Tibial nerve (tissue), 4 donors: ENCODE results near the gene ZNF318. TPM values are rescaled to one million over a fixed set of nuclear protein-coding genes. Genes with fewer than 3 reads are reported as not detected.

Experiments used
- DNase-seq, 2 donors: peaks; one replicate each; pipeline ENCODE4 v3.0.0-alpha.2; 2019; ENCODE audit warnings: low spot score in 2 of 2
- H3K27ac ChIP-seq, 4 donors: fragments of 200-600 bp; sonication (generic) in 3 of 4; one replicate each; pipeline ENCODE4 v1.5.1; 2017 to 2019; ENCODE audit warnings: mild to moderate bottlenecking in 1 of 4
- H3K27me3 ChIP-seq, 2 donors: fragments of 200-600 bp; sonication (generic) in 1 of 2; one replicate each; pipeline versions ENCODE4 v1.5.1 to v1.6.0; 2017 to 2019
- H3K36me3 ChIP-seq, 3 donors: fragments of 200-600 bp; sonication (generic); one replicate each; pipeline ENCODE4 v1.5.1; 2018 to 2019
- H3K4me1 ChIP-seq, 4 donors: fragments of 200-600 bp; sonication (generic) in 3 of 4; one replicate each; pipeline ENCODE4 v1.5.1; 2017 to 2019
- H3K4me3 ChIP-seq, 4 donors: fragments of 200-600 bp; sonication (generic) in 3 of 4; one replicate each; pipeline ENCODE4 v1.5.1; 2017 to 2019; ENCODE audit warnings: mild to moderate bottlenecking in 1 of 4, moderate library complexity in 1 of 4
- H3K9me3 ChIP-seq, 4 donors: fragments of 200-600 bp; sonication (generic) in 3 of 4; one replicate each; pipeline ENCODE4 v1.5.1; 2017 to 2019
- EP300 ChIP-seq, 2 donors: sonication (generic); formaldehyde crosslinking; IDR thresholded peaks; one replicate each; pipeline ENCODE4 v1.6.1; 2017; ENCODE audit warnings: antibody characterized with exemption in 2 of 2, mild to moderate bottlenecking in 1 of 2
- POLR2A ChIP-seq, 2 donors: fragments of 450-650 bp; IDR thresholded peaks; one replicate each; pipeline ENCODE4 v1.6.1; 2017; ENCODE audit warnings: antibody characterized with exemption in 2 of 2, mild to moderate bottlenecking in 2 of 2, moderate library complexity in 2 of 2
- WGBS, 2 donors: methylation state at CpG; one replicate each; pipeline ENCODE4 v1.1.5; 2018; 5-methylcytosine and 5-hydroxymethylcytosine counted together
- total RNA-seq, 4 donors: library from RNA; depleted of rRNA; stranded (reverse); fragments of >200 nt; gene quantifications; one replicate each; pipeline ENCODE4 v1.1.0, GENCODE V29; 2016
- TF ChIP-seq, protein P1 (sequence below), 5 experiments: fragments of 200-600 bp in 3 of 5; fragments of 450-650 bp in 2 of 5; sonication (generic) in 3 of 5; IDR thresholded peaks; one replicate each; pipeline ENCODE4 v1.5.1; 2016 to 2019; ENCODE audit warnings: antibody characterized with exemption in 5 of 5, mild to moderate bottlenecking in 3 of 5, moderate library complexity in 2 of 5

ZNF318 gene
- total RNA-seq, 4 donors from 2014 or later = 18.4 to 26.4 (median 22.9) TPM

DNA sequence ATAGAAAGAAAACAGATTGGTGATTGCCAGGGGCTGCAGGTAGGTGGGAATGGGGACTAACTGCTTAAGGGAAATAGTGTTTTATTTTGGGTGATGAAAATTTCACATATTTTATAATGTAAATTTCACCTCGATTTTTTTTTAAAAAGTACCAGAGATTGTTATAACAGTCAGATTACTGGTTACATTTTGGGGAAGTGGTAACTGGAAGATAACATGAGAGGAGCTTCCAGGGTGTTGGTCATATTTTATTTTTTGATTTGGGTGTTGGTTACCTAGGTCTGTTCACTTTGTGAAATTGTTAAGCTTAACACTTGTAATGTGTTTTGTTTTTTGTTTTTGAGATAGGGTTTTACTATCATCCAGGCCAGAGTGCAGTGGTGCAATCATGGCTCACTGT, 43.6 kb downstream of the ZNF318 start:
- no peaks in the 10 kb centered on the region for H3K27me3 ChIP-seq
- WGBS, 2 donors = 67 to 84% methylated on average over 1 of the region's 1 CpG
- no peaks in the 10 kb centered on the region for H3K4me1 ChIP-seq
- TF ChIP-seq POLR2A (IDR thresholded peaks at IDR 0.05) (no peak), EP300 (IDR thresholded peaks at IDR 0.05) (no peak)
- TF ChIP-seq, protein P1, sequence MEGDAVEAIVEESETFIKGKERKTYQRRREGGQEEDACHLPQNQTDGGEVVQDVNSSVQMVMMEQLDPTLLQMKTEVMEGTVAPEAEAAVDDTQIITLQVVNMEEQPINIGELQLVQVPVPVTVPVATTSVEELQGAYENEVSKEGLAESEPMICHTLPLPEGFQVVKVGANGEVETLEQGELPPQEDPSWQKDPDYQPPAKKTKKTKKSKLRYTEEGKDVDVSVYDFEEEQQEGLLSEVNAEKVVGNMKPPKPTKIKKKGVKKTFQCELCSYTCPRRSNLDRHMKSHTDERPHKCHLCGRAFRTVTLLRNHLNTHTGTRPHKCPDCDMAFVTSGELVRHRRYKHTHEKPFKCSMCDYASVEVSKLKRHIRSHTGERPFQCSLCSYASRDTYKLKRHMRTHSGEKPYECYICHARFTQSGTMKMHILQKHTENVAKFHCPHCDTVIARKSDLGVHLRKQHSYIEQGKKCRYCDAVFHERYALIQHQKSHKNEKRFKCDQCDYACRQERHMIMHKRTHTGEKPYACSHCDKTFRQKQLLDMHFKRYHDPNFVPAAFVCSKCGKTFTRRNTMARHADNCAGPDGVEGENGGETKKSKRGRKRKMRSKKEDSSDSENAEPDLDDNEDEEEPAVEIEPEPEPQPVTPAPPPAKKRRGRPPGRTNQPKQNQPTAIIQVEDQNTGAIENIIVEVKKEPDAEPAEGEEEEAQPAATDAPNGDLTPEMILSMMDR (IDR thresholded peaks at IDR 0.05) = no peak
- no peak for DNase-seq
- H3K9me3 ChIP-seq = no peaks in the 10 kb centered on the region
- H3K4me3 ChIP-seq = no peak overlapping the region
- peaks cover 0 to 55% (median 0%) of the 10 kb centered on the region in 3 donors for H3K36me3 ChIP-seq
- no peak overlapping the region for H3K27ac ChIP-seq

DNA sequence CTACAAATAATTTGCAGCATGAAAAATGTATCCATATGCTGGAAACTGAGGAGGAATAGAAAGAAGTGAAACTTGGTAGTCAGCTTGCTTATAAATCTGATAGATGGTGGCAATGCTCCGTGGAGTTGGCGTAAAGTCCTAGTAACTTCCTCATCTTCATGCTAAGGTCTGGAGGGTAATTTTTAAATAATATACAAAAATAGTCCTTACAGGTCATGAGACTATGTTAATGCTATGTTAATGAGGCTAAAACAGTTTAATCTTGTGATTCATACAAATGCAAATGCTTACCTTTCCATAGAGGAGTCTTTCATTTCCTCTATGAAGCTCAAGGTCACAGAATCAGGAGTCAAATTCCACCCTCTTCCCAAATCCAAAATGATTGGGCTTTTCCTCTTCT, 51.4 kb downstream of the ZNF318 start:
- no peak for DNase-seq
- Histone ChIP-seq H3K27me3 (no peaks in the 10 kb centered on the region), H3K36me3 (peaks cover 0 to 24% (median 0%) of the 10 kb centered on the region in 3 donors), H3K9me3 (no peaks in the 10 kb centered on the region), H3K4me1 (no peaks in the 10 kb centered on the region), H3K27ac (no peak overlapping the region), H3K4me3 (no peak overlapping the region)
- 76 to 97% methylated on average over 2 of the region's 2 CpGs for WGBS, 2 donors
- TF ChIP-seq EP300 (IDR thresholded peaks at IDR 0.05) (no peak), POLR2A (IDR thresholded peaks at IDR 0.05) (no peak)
- TF ChIP-seq, protein P1 (IDR thresholded peaks at IDR 0.05) = no peak

DNA sequence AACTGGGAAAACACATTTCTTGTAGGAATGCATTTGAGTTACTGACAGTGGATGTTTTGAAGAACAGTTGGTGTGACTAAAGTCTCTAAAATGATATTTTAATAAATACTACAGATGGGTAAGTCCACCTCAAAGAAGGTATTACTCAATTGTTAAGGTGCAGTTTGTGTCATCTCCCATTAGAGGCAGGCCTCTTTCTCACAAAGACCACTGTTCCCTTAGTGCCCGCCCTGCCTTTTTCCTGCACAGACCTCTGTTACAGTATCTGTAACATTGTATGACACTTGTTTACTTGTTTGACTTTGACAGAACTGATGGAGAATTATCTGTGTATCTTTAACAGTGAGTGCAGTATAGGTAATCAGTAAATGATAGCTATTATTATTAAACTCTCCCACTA, 55.6 kb downstream of the ZNF318 start:
- 86 to 93% methylated on average over 1 of the region's 1 CpG for WGBS, 2 donors
- H3K4me3 ChIP-seq = no peak overlapping the region
- H3K27ac ChIP-seq = no peak overlapping the region
- H3K9me3 ChIP-seq = no peaks in the 10 kb centered on the region
- H3K36me3 ChIP-seq = peaks cover 0 to 24% (median 0%) of the 10 kb centered on the region in 3 donors
- TF ChIP-seq, protein P1 (IDR thresholded peaks at IDR 0.05) = no peak
- TF ChIP-seq POLR2A (IDR thresholded peaks at IDR 0.05) = no peak
- no peak for TF ChIP-seq EP300 (IDR thresholded peaks at IDR 0.05)
- DNase-seq = no peak
- peaks cover 0 to 1% (median under 1%) of the 10 kb centered on the region in 4 donors for H3K4me1 ChIP-seq
- peaks cover 0 to 4% of the 10 kb centered on the region in 2 donors for H3K27me3 ChIP-seq

DNA sequence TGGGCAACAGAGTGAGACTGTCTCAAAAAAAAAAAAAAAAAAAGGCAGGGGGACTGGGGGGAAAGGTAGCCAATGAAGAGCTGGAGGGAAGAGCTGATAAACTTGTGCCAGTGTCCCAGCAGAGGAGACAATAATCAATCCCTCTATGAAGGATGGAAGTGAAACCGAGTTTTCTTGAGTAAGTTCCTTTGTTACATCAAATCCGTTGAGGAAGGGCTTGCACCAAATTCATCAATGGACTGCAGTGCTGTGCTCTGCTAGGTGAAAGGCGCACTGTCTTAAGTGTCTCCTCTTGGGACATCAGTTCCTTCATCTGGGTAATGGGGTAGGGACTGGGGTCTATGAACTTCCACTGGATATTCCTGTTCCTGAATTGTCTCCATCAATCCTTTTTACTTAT, 57.8 kb downstream of the ZNF318 start:
- Histone ChIP-seq H3K36me3 (peaks cover 0 to 16% (median 0%) of the 10 kb centered on the region in 3 donors), H3K4me3 (no peak overlapping the region), H3K9me3 (no peaks in the 10 kb centered on the region), H3K27ac (no peak overlapping the region), H3K27me3 (peaks cover 0 to 22% of the 10 kb centered on the region in 2 donors), H3K4me1 (peaks cover 0 to 13% (median 3%) of the 10 kb centered on the region in 4 donors)
- DNase-seq = no peak
- WGBS, 2 donors = 55 to 80% methylated on average over 3 of the region's 3 CpGs
- TF ChIP-seq, protein P1 (IDR thresholded peaks at IDR 0.05) = no peak
- no peak for TF ChIP-seq EP300 (IDR thresholded peaks at IDR 0.05)
- no peak for TF ChIP-seq POLR2A (IDR thresholded peaks at IDR 0.05)

DNA sequence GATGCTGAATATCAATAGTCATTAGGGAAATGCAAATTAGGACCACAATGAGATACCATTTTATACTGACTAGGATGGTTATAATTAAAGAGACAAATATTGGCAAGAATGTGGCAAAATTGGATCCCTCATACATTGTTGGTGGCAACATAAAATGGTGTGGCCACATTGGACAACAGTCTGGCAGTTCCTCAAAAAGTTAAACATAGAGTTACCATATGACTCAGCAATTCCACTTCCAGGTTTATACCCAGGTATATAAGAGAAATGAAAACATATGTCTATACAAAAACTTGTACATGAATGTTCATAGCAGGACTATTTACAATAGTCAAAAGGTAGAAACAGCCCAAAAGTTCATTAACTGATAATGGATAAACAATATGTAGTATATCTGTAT, 58.8 kb downstream of the ZNF318 start:
- TF ChIP-seq POLR2A (IDR thresholded peaks at IDR 0.05) = no peak
- TF ChIP-seq, protein P1 (IDR thresholded peaks at IDR 0.05) = no peak
- TF ChIP-seq EP300 (IDR thresholded peaks at IDR 0.05) = no peak
- peaks cover 0 to 27% of the 10 kb centered on the region in 2 donors for H3K27me3 ChIP-seq
- DNase-seq = no peak
- no peak overlapping the region for H3K4me3 ChIP-seq
- no peaks in the 10 kb centered on the region for H3K9me3 ChIP-seq
- H3K36me3 ChIP-seq = peaks cover 0 to 6% (median 0%) of the 10 kb centered on the region in 3 donors
- peaks cover 0 to 13% (median 3%) of the 10 kb centered on the region in 4 donors for H3K4me1 ChIP-seq
- no peak overlapping the region for H3K27ac ChIP-seq
